ENCODE data around the gene PSMB7.

PSMB7 gene

DNA sequence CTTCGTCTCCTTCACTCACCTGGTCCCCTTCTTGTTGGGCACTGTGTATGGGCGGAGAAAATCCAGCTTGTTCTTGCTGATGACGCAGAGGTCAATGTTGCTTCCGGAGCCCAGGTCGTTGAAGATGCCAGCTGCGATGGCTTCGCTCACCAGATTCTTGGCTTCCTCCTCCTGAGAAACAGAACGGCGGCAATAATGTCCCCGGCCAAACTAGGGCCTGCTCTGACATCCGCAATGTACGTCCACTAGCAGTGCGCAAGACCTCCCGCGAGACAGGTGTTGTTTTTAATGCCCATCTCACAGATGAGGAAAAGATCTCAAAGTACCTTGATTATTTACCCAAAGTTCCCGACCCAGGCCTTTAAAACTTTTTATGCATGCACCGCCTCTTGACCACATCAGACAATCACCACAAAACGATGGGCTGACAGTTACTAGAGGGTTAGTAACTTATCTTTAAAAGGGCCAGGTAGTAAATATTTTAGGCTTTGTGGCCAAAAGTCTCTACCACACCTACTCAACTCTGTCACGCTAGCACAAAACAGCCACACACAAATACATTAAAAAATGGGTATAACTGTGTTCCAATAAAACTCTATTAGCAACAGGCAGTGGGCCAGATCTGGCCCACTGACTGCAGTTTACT is 58.4 kb downstream of the PSMB7 start:
- no peak for DNase-seq (ENCODE audit: low read depth)

DNA sequence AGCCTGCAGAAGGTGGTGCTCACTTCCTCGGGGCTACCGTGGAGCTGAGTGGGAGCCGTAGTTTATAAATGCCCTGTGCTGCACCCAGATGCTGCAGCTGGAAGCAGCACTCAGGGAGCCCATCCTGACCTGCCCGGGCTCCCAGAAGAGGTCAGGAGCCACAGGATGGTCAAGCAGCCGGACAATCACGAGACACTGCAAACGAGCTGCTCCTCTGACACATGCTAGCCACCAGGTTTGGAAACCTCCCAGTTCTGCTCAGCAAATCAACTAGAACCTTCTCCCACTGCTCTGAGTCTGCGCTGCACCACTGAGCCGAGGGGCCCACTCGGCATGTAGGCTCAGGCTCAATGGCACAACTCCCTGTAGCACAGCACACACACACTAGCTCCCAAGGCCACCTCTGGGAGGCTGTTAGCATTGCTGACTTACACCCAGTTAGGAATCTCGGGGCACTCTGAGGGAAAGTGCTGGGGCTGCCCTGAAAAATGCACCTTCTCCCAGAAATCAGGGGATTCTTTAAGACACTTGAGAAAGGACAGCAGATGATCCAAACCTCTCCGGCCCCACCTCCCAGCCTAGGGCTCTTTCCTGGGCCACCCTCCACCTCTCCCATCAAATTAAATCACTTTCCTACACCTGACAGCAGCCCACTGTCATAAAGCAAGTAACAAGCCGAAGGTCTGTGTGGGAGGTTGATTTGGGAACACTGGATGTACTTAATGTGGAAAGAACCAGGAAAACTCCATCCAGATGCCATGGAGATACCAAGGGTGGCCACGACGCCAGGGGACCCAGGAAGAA is 59.1 kb downstream of the PSMB7 start:
- DNase-seq (ENCODE audit: low read depth): no peak

DNA sequence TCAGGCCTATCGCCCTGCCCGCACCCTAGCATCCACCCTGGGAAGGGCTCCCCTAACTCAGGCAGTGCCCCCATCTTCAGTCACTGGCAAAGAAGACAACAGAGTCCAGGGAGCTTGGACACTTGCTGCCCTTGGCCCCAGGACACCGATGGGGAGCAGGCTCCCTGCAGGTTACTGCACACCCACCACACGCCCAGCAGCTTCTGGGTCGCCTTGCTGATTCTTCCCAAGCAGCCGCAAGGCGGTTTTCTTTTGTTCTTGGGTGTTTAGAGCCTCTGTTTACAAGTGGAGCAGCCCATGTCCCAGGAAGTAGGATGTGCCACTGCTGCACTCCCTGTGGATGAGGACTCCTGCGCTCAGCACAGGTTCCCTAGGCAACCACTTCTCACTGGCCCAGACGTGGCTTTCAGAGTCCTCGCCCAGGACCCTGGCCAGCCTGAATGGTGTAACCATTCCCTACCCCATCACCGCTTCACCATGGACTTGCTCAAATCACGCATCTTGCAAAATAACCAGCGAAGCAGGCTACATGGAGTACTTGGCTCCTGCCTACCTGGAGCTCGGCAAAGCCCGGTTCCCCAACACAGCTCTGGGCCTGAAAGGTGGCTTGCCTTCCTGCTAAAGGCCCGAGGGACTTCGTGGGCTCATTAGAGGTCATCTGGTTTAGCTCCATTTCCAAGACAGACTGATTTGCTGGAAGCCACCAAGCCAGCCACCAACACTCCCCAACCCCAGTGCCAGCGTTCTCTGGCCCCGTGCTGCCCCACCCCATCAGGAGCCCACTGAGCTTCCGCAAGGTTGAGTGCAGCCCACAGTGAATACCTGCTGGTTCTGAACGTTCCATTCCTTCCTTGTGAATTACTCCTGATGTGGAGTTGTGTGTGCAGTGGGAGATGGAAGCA is 60.0 kb downstream of the PSMB7 start:
- DNase-seq (ENCODE audit: low read depth): no peak

DNA sequence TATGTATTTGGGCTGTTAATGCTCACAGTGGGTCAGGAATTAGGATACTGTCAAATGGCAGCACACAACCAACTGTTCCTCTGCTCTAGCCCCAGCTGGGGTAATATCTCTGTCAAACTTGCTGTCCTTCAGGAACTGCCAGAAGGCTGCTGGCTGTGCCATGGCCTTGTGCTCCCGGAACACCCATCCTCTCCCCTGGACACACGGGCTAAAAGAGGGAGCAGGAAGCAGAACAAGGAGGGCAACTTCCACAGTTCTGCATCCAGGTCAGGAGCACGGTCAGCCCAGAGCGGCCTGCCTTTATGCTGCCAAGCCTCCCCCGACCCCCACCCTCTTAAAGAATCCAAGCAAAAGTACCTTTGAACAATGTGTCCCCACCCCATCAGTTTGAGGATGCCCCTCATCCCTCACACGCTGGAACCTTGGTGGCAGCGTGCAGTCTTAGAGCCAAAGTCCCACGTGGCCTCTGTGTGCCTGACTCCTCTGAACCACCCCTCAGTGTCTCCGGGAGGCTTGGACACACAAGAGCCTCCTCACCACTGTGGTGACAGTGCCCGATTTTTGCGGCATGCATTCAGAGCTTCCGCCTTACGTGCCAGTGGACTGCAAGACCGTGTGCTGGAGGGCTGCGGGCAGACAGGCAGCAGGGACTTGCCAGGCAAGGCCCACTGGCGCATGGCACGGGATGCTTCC is 60.8 kb downstream of the PSMB7 start:
- no peak for DNase-seq (ENCODE audit: low read depth)

DNA sequence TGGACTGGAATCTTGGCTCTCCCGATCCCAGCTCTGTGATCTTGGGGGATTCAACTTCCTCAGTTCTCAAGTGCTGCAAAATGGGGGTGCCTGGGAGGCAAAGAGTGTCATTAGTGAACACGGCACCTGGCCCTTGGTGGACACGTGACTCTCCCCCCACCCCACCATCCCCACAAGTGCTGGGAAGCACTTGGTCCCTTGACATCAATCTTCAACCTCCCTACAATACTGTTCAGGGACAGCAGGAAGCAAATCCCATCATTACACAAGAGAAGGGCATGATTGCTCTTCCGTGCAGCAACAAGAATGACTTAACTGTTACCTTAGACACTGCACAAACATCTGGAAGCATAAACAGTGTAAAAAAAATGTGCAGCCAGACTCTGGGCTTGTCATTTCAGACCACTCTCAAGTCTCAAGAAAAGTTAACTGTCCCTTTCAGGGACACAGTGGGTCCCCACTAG is 61.4 kb downstream of the PSMB7 start:
- no peak for DNase-seq (ENCODE audit: low read depth)

DNA sequence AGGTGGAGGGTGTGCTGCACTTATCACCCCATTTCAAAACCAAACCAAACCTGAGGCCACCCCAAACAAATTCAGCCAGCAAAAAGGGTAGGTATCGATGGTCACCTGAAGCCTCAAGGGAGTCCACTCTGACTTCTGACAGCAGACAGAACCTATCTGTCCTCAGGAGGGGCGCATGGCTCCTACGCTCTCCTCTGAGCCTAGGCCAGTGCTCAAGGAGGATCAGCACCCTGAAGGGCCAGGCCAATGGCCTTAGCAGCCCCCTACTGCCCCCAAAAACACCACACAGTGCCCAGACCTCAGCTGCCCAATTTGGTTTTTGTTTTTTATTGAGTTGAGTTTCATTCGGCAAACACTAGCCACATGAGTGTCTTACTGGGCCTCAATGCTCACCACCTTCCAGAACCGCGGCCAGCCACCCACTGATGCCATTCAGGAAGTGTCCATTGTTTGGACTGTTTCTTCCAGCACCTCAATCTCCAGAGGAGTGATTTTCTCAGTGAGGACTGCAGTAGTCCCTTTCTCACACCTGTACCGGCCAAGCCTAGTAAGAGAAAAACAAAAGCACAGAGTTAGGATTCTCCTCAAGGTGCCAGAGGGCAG is 62.0 kb downstream of the PSMB7 start:
- DNase-seq (ENCODE audit: low read depth): no peak

DNA sequence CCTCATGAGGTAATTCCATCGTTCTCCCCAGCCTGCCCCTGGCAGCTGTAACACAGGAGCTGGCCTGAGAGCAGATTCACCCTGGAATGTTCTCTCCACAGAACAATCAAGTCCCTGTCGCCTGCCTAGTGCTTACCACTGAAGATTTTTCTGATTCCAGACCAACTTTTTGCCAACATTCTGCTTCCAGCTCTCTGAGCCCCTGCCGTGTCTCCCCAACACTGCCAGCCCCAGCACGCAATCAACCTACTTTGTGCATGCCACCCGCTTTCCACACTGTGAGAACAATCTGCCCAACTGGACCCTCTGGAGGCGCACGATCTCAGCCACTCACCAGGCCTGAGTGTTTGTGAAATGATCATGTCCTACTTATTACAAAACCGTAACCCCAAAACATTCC is 62.6 kb downstream of the PSMB7 start:
- DNase-seq (ENCODE audit: low read depth): no peak

DNA sequence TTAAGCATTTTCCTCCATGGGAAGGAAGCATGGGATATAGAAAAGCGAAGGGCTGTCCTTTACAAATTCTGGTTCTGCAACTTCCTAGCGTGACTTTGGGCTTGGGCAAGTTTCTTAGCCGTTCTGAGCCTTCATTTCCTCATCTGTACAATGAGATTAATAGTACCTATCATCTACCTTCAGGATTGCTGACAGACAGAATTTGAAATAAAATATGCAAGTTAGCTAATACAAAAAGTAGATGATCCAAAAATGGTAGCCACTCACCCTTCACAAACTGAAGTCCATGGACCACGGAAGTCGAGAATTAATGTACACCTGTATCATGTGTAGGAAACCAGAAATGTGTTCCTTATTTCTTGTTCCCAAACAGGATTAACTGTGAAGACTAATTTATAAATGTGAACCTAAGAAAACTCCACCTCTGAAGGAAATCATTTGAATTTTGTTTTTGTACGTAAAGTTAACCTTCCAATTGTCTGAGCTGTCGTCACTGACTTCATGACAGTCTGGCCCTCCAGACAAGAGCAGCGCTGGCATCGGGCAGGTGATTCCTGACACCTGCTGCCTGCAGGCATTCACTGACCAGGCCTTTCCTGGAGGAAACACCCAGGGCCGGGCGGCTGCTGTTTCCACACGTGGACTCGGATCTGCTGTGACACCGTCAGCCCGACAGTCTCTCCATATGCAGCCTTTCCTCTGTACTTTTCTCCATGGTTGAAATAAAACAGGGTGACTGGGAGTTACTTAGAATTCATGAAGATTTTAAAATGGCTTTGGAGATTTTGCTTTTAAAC is 63.4 kb downstream of the PSMB7 start:
- no peak for DNase-seq (ENCODE audit: low read depth)

DNA sequence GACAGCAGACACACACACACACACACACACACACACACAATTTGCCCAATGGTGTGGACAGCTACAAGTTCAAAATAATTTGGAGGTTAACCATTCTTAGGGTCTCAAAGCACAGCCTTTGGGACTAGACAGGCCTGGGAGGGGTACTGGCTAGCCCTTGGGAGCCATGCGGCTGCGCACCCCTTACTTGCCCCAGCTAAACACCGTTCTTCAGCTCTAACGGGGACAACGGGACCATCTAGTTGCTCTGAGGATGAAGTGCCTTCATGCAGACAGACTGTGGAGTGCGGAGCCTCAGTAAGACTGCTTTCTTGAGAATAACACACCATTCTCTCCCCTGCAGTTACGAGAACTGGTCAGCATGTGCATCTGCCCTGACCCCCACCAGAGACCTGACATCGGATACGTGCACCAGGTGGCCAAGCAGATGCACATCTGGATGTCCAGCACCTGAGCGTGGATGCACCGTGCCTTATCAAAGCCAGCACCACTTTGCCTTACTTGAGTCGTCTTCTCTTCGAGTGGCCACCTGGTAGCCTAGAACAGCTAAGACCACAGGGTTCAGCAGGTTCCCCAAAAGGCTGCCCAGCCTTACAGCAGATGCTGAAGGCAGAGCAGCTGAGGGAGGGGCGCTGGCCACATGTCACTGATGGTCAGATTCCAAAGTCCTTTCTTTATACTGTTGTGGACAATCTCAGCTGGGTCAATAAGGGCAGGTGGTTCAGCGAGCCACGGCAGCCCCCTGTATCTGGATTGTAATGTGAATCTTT is 64.6 kb downstream of the PSMB7 start:
- no peak for DNase-seq (ENCODE audit: low read depth)

DNA sequence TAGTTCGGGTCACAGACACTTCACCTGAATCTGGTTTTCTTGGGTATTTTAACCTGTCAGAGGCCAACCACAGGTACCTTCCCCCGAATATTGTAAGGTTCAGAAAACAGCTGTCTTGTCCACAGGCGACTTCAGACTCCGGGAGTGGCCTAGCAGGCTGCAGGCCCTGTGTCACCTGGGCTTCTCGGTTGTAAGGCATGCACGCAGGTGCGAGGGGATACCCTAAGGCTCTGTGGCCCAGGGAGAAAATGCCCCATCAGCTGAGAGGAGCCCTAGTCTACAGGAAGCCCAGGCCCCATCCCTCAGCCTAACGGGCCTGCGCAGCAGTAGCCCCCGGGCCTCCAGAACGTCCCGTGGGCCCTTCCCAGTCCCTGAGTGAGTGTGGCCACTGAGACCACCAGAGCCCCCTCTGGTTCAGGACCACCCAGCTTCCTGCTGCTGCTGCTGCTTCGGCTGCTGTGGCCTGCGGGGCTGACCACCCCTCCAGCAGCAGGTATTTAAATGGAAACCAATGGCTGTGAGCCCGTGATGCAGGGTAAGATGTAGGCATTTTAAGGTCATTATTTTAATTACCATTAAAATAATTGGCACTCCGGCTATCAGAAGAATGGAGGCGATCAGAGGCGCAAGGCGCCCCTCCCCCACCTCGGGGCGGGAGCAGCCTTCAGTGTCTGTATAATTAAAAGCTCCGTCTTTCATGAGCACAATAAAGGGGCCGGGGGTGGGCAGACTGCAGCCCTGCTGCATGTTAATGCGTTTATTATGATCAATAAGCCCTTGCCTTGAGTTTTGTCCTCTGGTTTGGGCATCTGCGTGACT is 65.4 kb downstream of the PSMB7 start:
- DNase-seq (ENCODE audit: low read depth): no peak

DNA sequence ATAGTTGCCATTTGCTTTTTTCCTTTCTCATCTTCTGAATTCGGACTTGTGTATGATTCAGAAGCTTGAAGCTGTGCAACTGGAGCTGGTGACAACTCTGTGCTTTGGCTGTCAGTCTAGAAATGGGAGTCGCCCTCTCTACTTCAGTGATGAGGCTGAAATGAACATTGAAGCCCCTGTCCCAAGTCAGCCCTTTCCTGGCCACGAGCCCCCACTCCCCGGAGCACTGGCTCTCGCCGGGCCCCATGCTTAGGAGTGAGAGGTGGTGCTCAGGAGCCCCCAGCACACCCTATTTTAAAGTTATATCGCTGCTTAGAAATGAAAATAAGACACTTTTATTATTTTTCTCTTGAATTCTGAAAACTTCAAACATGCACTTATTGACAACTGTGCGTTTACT is 66.0 kb downstream of the PSMB7 start:
- no peak for DNase-seq (ENCODE audit: low read depth)

DNA sequence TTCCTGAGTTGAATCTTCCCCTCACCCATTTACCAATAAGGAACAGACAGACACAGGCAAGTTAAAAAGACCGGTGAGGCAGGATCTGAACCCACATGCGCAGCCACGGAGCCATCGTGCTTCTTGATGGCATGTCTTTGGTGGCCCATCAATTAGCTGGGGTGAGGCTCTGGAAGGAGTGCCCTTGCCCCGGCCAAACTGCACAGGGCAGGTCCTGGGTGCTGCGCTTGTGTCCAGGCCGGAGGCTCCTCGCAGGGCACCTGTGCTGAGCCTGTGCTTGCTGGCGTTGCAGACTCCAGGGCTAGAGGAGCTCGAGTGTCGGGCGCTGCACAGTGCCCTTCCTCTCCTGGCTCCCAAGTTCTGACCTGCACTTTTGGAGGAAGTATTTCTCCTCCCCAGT is 66.4 kb downstream of the PSMB7 start:
- no peak for DNase-seq (ENCODE audit: low read depth)

DNA sequence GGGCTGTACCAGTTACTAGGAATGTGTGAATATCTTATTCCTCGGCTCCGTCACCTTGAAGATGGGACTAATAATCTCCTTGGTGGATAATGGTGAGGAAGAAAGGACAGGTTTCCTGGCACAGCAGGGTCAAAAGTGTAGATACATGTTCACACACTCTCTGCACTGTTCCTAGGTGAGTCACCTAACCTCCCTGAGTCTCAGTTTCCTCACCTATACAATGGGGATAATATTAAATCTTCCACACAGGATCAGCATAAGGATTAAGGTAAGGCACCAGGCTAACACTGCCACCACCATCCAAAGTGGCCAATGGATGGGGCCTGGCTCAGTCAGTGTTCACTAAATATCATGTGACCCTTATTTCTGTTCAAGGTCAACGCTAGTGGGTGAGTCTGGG is 66.9 kb downstream of the PSMB7 start:
- DNase-seq (ENCODE audit: low read depth): no peak

DNA sequence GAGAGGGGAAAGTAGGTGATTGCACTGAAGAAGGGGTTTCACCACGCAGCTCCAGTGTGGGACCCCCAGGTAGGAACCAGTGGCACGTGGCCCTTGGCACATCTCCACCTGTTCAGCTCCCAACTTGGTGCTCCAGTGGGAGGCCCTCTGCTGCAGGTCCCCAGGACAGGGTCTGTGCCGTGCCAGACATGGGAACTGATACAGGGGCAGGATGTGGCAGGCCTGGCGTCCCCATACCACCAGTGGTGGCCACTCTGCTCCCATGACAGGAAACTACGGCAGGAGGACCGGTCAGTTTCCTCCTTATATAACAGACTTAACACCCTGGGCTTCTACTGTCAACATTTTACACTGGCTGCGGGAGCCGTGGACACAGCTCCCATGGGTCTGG is 67.3 kb downstream of the PSMB7 start:
- no peak for DNase-seq (ENCODE audit: low read depth)

DNA sequence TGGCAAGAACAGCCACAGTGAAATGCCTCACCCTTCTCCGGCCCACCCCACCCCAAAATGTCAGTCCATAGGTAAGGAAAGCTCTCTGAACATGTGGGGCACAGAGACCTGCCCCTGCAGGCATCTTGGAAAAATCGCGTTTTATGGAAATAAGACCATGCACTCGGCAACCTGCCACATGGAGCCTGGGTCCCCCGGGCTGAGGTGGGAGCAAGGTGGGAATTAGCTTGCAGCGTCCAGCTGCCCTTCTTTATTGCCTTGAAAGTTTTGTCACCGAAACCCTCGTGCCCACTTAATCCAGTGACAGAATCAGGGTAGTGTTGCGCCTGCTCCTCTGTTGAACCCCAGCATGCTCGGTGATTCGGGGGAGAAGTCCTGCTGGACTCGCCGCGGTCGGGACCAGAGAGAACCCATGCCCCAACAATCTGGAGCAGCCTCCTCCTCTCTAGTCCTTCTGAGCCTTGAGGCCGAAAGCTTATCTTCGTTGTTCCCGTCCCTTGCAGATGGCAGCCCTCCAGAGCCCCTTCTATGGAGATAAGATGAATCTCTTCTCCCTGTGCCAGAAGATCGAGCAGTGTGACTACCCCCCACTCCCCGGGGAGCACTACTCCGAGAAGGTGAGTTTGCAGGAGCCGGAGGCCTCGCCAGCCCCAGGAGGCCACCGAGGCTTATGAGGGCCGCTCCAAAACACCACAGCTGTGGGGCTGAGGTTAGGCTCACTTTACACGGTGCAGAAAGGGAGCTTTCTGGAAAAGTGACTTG is 67.9 kb downstream of the PSMB7 start:
- DNase-seq (ENCODE audit: low read depth): no peak

DNA sequence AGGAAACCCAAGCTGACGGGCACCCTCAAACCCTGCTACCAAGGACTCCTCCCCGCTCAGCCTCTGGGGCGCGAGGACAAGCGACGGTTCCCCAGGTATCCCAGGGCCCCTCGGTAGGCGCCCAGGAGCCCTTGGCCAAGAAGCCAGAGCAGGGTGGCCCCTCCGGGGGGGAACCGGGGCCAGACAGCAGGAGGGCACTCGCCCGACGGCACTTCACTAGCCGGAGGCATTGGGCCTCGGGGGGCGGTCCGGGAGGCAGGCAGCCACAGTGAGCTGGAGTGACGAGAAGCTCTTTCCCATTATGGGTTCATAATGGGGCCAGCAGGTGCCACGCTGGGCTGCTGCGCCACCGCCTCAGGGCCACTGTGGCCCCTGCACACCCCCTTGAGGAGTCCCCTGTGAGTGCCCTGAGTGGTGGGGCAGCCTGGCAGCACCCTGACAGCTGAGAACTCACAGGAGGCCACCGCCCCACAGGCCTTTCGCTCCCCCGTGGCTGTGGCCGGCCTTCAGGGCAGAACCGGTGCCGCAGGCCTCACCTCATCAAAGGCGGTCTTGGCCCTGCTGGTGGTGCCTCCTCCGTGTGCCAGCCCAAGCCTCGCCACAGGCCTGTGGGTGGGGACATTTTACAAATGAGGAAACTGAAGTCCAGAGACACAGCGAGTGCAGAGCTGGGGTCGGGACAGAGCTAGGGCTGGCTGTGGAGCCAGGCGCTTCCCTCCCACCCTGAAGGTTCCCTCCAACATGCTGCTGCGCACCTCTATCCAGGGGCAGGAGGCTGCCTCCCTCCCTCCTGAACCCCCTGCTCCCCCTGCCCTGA is 68.7 kb downstream of the PSMB7 start:
- DNase-seq (ENCODE audit: low read depth): no peak

DNA sequence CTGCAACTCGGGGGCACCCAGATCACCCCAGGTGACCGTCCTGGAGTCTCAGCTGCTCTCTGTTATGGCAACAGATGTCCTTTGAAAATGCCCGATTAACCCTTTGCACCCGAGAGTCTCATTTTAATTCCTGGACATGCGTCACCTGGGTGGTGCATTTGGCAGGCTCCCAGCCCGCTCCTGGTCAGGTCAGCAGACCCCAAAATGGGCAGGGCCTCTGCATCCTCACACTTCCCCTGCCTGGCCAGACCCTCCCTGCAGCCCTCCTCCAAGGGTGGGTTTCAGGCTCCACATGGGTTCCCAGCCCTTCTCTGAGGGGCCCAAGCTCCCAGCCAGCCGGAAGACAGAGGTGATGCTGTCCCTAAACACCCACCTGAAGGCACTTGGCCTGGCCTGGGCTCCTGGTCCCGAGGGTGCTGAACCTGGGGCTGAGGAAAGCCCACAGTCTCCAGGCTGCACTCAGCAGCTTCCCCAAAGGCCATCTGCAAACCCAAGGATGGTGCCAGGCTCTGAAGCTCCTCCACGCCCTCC is 69.4 kb downstream of the PSMB7 start:
- no peak for DNase-seq (ENCODE audit: low read depth)

Measured in T-helper 22 cell (primary cell).